Neutrophil (primary cell): ENCODE results near the gene ATAD3B.

Experiments used
- H3K27ac ChIP-seq: fragments of 200-600 bp; sonication (generic); 2 replicates; pipeline ENCODE4 v1.5.1; 2016; ENCODE audit warnings: mild to moderate bottlenecking, moderate library complexity
- H3K27me3 ChIP-seq: fragments of 200-600 bp; sonication (generic); 2 replicates; pipeline ENCODE4 v1.6.0; 2016; ENCODE audit warnings: mild to moderate bottlenecking
- H3K36me3 ChIP-seq: fragments of 200-600 bp; sonication (generic); 2 replicates; pipeline ENCODE4 v1.5.1; 2017
- H3K4me1 ChIP-seq, 2 experiments: fragments of 200-600 bp in 1 of 2; sonication (generic) in 1 of 2; 1 replicate in 1 of 2; 2 replicates in 1 of 2; pipeline versions ENCODE4 v1.5.1 to v1.6.1; 2013 to 2016; ENCODE audit warnings: low read depth in 1 of 2, low read length in 1 of 2, mild to moderate bottlenecking in 1 of 2, moderate library complexity in 1 of 2; ENCODE audit not compliant: control insufficient read depth in 1 of 2, insufficient read depth in 1 of 2
- H3K4me3 ChIP-seq, 2 experiments: fragments of 200-600 bp in 1 of 2; sonication (generic) in 1 of 2; 1 replicate in 1 of 2; 2 replicates in 1 of 2; pipeline ENCODE4 v1.5.1; 2013 to 2016; ENCODE audit warnings: low read depth in 1 of 2, low read length in 1 of 2, mild to moderate bottlenecking in 1 of 2, moderate library complexity in 1 of 2
- H3K9me3 ChIP-seq: fragments of 200-600 bp; sonication (generic); 2 replicates; pipeline ENCODE4 v1.5.1; 2016
- TF ChIP-seq, protein P1 (sequence below): fragments of 200-600 bp; sonication (generic); IDR thresholded peaks from 2 replicates; pipeline ENCODE4 v1.5.1; 2016; ENCODE audit warnings: antibody characterized with exemption

ATAD3B gene, protein sequence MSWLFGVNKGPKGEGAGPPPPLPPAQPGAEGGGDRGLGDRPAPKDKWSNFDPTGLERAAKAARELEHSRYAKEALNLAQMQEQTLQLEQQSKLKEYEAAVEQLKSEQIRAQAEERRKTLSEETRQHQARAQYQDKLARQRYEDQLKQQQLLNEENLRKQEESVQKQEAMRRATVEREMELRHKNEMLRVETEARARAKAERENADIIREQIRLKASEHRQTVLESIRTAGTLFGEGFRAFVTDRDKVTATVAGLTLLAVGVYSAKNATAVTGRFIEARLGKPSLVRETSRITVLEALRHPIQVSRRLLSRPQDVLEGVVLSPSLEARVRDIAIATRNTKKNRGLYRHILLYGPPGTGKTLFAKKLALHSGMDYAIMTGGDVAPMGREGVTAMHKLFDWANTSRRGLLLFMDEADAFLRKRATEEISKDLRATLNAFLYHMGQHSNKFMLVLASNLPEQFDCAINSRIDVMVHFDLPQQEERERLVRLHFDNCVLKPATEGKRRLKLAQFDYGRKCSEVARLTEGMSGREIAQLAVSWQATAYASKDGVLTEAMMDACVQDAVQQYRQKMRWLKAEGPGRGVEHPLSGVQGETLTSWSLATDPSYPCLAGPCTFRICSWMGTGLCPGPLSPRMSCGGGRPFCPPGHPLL

DNA sequence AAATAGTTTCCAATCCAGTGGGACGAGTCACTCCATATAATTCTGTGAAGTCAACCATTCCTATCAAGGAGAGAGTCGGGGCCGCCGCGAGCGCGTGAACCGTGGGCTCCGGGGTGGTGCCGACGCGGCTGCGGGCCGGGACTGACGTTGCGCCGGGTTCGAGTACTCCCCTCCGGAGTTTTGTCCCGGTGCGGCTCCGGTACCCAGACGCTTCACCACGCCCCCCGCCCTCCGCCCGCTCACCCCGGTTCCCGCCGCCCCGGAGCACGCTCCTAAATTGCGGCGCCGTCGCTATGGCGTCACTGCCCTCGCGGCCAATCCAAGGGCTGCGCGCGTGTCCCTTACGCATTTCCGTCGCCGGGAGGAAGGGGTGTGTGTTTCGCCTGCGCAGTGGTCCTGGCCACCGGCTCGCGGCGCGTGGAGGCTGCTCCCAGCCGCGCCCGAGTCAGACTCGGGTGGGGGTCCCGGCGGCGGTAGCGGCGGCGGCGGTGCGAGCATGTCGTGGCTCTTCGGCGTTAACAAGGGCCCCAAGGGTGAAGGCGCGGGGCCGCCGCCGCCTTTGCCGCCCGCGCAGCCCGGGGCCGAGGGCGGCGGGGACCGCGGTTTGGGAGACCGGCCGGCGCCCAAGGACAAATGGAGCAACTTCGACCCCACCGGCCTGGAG is at the start of gene ATAD3B:
Gene ATAD3B, plus strand, starts transcription at position 377 of the 664 bp plus-strand sequence. Its CDS starts 120 bp downstream, at position 497.
- peak within 1 kb of the TSS; percentile 76 for H3K4me3 ChIP-seq
- TF ChIP-seq, protein P1, sequence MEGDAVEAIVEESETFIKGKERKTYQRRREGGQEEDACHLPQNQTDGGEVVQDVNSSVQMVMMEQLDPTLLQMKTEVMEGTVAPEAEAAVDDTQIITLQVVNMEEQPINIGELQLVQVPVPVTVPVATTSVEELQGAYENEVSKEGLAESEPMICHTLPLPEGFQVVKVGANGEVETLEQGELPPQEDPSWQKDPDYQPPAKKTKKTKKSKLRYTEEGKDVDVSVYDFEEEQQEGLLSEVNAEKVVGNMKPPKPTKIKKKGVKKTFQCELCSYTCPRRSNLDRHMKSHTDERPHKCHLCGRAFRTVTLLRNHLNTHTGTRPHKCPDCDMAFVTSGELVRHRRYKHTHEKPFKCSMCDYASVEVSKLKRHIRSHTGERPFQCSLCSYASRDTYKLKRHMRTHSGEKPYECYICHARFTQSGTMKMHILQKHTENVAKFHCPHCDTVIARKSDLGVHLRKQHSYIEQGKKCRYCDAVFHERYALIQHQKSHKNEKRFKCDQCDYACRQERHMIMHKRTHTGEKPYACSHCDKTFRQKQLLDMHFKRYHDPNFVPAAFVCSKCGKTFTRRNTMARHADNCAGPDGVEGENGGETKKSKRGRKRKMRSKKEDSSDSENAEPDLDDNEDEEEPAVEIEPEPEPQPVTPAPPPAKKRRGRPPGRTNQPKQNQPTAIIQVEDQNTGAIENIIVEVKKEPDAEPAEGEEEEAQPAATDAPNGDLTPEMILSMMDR = peak; percentile 12
- peaks cover 12% of the 10 kb centered on the region in 2 experiments for H3K4me1 ChIP-seq
- peak within 1 kb of the TSS; percentile 65 for H3K27ac ChIP-seq
- H3K27me3 ChIP-seq = no peaks in the 10 kb centered on the region
- H3K36me3 ChIP-seq = no peaks in the 10 kb centered on the region
- no peaks in the 10 kb centered on the region for H3K9me3 ChIP-seq

DNA sequence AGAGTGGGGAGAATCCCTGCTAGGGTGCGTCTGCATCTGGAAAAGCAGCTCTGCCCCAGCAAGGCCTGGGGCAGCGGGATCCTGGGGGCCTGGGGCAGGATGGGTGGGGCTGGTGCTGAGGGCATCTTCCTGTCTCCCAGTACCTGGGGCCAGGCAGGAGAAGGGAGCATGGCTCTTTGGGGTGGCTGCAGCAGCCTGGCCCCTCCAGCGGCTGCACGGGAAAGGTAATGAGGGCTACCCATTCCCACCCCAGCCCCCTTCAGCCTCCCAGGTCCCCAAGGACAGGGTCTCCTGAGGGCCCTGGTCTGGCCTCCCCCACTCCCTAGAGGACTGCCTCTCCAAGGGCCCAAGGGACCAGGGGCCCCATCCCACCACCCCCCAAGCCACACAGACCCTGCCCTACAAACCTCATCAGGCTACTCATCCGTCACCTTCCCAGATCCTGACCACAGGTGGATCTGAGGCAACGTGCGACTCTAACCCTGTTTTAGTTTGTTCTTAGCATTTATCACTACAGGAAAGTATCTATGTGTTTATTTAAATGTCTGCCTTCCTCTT is 49.6 kb upstream of the ATAD3B start:
- Histone ChIP-seq H3K4me1 (no peaks in the 10 kb centered on the region), H3K9me3 (no peaks in the 10 kb centered on the region), H3K36me3 (no peaks in the 10 kb centered on the region), H3K27me3 (peaks cover 91% of the 10 kb centered on the region), H3K27ac (no peak overlapping the region), H3K4me3 (no peak overlapping the region)
- TF ChIP-seq, protein P1 = no peak

DNA sequence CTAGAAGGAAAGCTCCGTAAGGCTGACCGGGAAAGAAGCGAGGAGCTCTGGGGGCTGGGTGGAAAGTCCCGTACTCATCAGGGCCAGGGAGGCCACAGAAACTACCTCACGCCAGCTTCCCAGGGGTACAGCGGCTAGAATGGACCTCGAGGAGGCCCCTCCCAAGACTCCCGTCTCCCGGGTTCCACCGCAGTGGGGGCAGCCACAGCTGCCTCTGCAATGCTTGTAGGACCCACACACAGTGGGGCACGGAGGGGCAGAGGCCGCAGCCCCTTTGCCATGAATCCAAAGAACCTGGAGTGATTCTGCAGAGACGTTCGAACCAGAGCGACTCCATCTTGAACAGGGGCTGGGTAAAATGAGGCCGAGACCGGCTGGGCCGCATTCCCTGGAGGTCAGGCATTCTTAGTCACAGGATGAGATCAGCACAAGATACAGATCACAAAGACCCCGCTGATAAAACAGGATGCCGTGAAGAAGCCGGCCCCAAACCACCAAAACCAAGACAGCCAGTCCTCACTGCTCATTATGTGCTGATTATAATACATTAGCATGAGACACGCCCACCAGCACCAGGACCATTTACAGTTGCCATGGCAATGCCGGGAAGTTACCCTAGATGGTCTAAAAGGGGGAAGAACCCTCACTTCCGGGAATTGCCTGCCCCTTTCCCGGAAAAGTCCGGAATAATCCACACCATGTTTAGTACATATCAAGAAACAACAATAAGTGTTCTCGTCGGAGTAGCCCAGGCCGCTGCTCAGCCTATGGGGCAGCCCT is 48.9 kb upstream of the ATAD3B start:
- no peak overlapping the region for H3K27ac ChIP-seq
- peaks cover 94% of the 10 kb centered on the region for H3K27me3 ChIP-seq
- H3K4me3 ChIP-seq = no peak overlapping the region
- H3K4me1 ChIP-seq = no peaks in the 10 kb centered on the region
- TF ChIP-seq, protein P1 = no peak
- no peaks in the 10 kb centered on the region for H3K36me3 ChIP-seq
- no peaks in the 10 kb centered on the region for H3K9me3 ChIP-seq

DNA sequence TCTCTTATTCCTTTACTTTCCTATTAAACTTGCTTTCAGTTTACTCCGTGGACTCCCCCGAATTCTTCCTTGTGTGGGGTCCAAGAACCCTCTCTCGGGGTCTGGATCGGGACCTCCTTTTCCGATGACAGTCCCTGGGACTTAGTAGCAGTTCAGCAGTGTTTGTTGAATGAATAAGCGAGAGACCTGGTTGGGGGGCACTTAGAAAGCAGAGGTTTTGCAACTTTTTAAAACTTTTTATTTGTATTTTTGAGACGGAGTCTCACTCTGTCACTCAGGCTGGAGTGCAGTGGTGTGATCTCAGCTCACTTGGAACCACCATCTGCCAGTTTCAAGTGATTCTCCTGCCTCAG is 48.3 kb upstream of the ATAD3B start:
- no peak overlapping the region for H3K27ac ChIP-seq
- peaks cover 94% of the 10 kb centered on the region for H3K27me3 ChIP-seq
- H3K36me3 ChIP-seq = no peaks in the 10 kb centered on the region
- TF ChIP-seq, protein P1 = no peak
- no peak overlapping the region for H3K4me3 ChIP-seq
- no peaks in the 10 kb centered on the region for H3K9me3 ChIP-seq
- H3K4me1 ChIP-seq = no peaks in the 10 kb centered on the region

DNA sequence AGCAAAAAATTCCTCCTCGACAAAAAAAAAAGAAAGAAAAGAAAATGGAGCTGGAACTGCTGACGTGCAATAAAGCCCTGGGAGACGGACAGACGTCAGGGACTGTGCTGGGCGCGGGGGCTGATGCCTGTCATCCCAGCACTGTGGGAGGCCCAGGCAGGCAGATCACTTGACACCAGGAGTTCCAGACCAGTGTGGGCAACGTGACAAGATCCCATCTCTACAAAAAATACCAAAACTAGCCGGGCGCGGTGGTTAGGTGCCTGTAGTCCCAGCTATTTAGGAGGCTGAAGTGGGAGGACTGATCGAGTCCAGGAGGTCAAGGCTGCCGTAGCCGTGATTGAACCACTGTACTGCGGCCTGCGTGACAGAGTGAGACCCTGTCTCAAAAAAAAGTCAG is 46.9 kb upstream of the ATAD3B start:
- Histone ChIP-seq H3K9me3 (no peaks in the 10 kb centered on the region), H3K36me3 (no peaks in the 10 kb centered on the region), H3K27me3 (peaks cover 94% of the 10 kb centered on the region), H3K4me1 (no peaks in the 10 kb centered on the region), H3K4me3 (no peak overlapping the region), H3K27ac (no peak overlapping the region)
- TF ChIP-seq, protein P1 = no peak
